ENCODE results near the gene PRKD1. TPM values are rescaled to one million over a fixed set of nuclear protein-coding genes. Genes with fewer than 3 reads are reported as not detected.

PRKD1 gene
- total and polyA plus RNA-seq, 10 of the 15 experiments (the other 5 are each of a cell fraction or from before 2014, with no cell fraction given), result 0.02 to 0.56 TPM; not detected in 8

DNA sequence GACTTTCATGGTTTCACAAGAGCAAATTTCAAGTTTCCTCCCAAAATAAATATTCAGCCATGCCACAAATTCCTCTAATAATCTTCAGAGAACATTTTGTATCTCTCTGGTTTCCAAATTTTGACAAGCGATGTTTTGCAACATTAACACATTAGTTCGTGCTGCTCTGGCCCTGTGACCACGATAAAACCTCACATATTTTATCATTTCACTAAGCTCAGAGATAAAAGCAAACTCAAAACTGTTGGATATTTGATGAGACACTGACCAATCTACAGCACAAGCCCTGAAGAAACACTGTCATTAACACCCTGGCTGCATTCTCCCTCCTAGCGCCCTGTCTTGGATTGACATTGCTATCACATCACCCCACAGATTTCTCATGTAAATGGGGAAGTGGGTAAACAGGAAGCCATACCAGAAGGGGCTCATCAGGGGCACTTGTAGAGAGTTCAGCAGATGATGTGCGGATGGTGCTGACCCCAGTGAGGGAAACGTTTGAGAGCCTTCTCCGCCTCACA is 264.3 kb downstream of the PRKD1 start:
- 51% methylated on average over 7 of the region's 7 CpGs for WGBS (ENCODE audit: insufficient coverage, insufficient replicate concordance, low lambda C conversion rate, missing lambda C conversion rate)
- Histone ChIP-seq H3K27ac (ENCODE audit: control insufficient read depth, insufficient read depth) (no peak overlapping the region), H3K4me3 (no peak overlapping the region), H2AFZ (ENCODE audit: control insufficient read depth, low read depth, low read length) (no peak overlapping the region), H3K9ac (ENCODE audit: control insufficient read depth, insufficient read depth, low read length) (no peak overlapping the region), H3K9me3 (replicated peaks; ENCODE audit: control insufficient read depth, insufficient read depth, low read length) (no peaks in the 10 kb centered on the region), H3K4me2 (ENCODE audit: control insufficient read depth, insufficient read depth) (no peak overlapping the region), H3K36me3 (ENCODE audit: control insufficient read depth in 2 of 2, insufficient read depth in 2 of 2, low read length in 1 of 2) (no peaks in the 10 kb centered on the region), H3K27me3 (replicated peaks in 1 of 2; ENCODE audit: control insufficient read depth in 2 of 2, insufficient read depth in 2 of 2, low read length in 1 of 2) (no peaks in the 10 kb centered on the region), H3K4me1 (ENCODE audit: control insufficient read depth, insufficient read depth, low read length) (no peaks in the 10 kb centered on the region), H4K20me1 (ENCODE audit: control insufficient read depth, insufficient read depth) (no peaks in the 10 kb centered on the region), H3K79me2 (ENCODE audit: control insufficient read depth, insufficient read depth, low read length) (no peaks in the 10 kb centered on the region)
- TF ChIP-seq STAT1 (conservative IDR thresholded peaks at IDR 0.05) (no peak), NFXL1 (IDR thresholded peaks at IDR 0.05; ENCODE audit: borderline replicate concordance) (no peak), RELA (IDR thresholded peaks at IDR 0.05; ENCODE audit: borderline replicate concordance, partially characterized antibody) (no peak), TCF3 (IDR thresholded peaks at IDR 0.05; ENCODE audit: borderline replicate concordance, insufficient read depth, low read depth, low read length) (no peak), HDAC2 (IDR thresholded peaks at IDR 0.05) (no peak), ETV6 (conservative IDR thresholded peaks at IDR 0.05 in 1 of 2, IDR thresholded peaks at IDR 0.05 in 1 of 2; ENCODE audit: borderline replicate concordance in 1 of 2, low read depth in 1 of 2) (no peak), EED (IDR thresholded peaks at IDR 0.05; ENCODE audit: low read depth) (no peak), TCF7 (IDR thresholded peaks at IDR 0.05; ENCODE audit: borderline replicate concordance) (no peak), EZH2 (IDR thresholded peaks at IDR 0.05; ENCODE audit: borderline replicate concordance, control insufficient read depth, low read depth, low read length) (no peak), BMI1 (IDR thresholded peaks at IDR 0.05; ENCODE audit: borderline replicate concordance) (no peak), CEBPB (IDR thresholded peaks at IDR 0.05; ENCODE audit: borderline replicate concordance in 1 of 2, low read depth in 2 of 2, low read length in 2 of 2) (no peak), CHD4 (IDR thresholded peaks at IDR 0.05) (no peak), NRF1 (conservative IDR thresholded peaks at IDR 0.05; ENCODE audit: low read depth, low read length) (no peak), CBX5 (IDR thresholded peaks at IDR 0.05; ENCODE audit: low read depth) (no peak), HCFC1 (IDR thresholded peaks at IDR 0.05; ENCODE audit: low read length) (no peak)
- TF ChIP-seq, protein P1, sequence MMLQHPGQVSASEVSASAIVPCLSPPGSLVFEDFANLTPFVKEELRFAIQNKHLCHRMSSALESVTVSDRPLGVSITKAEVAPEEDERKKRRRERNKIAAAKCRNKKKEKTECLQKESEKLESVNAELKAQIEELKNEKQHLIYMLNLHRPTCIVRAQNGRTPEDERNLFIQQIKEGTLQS (IDR thresholded peaks at IDR 0.05; ENCODE audit: borderline replicate concordance, extremely low read depth, low read depth, low read length), result no peak
- TF ChIP-seq, protein P2, sequence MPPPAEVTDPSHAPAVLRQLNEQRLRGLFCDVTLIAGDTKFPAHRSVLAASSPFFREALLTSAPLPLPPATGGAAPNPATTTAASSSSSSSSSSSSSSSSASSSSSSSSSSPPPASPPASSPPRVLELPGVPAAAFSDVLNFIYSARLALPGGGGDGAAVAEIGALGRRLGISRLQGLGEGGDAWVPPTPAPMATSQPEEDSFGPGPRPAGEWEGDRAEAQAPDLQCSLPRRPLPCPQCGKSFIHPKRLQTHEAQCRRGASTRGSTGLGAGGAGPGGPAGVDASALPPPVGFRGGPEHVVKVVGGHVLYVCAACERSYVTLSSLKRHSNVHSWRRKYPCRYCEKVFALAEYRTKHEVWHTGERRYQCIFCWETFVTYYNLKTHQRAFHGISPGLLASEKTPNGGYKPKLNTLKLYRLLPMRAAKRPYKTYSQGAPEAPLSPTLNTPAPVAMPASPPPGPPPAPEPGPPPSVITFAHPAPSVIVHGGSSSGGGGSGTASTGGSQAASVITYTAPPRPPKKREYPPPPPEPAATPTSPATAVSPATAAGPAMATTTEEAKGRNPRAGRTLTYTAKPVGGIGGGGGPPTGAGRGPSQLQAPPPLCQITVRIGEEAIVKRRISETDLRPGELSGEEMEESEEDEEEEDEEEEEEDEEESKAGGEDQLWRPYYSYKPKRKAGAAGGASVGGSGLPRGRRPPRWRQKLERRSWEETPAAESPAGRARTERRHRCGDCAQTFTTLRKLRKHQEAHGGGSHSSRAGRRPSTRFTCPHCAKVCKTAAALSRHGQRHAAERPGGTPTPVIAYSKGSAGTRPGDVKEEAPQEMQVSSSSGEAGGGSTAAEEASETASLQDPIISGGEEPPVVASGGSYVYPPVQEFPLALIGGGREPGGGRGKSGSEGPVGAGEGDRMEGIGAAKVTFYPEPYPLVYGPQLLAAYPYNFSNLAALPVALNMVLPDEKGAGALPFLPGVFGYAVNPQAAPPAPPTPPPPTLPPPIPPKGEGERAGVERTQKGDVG (CRISPR knock-in tag; IDR thresholded peaks at IDR 0.05), result no peak
- RAD21 ChIA-PET (ENCODE audit: unreplicated experiment), result no interaction called here
- intact Hi-C loops (cut with micrococcal nuclease; ENCODE audit: unreplicated experiment) (no loop called here), in situ Hi-C loops (cut with MboI) (no loop called here)
- no TSS peak for BruUV-seq (replicated peaks)
- ATAC-seq, result no peak
- CTCF ChIA-PET, result no interaction called here
- no peak for FAIRE-seq
- DNase-seq (ENCODE audit: low read depth, low spot score), result no peak
- SMC1A ChIA-PET (ENCODE audit: uncharacterized antibody, unreplicated experiment), result no interaction called here
- POLR2A ChIA-PET, result no interaction called here
